Sigmoid colon (tissue), 7 donors: Measurements from ENCODE around the gene KRTAP10-5. TPM values are rescaled to one million over a fixed set of nuclear protein-coding genes. Genes with fewer than 3 reads are reported as not detected.

Source experiments
- DNase-seq: peaks from one replicate; pipeline ENCODE4 v3.0.0-alpha.2; 2019
- H3K27ac ChIP-seq, 4 donors: fragments of 200-600 bp; sonication (generic); one replicate each; pipeline ENCODE4 v1.5.1; 2016 to 2019; ENCODE audit warnings: mild to moderate bottlenecking in 1 of 4
- H3K27me3 ChIP-seq, 3 donors: fragments of 200-600 bp; sonication (generic); one replicate each; pipeline ENCODE4 v1.5.1; 2019; ENCODE audit warnings: mild to moderate bottlenecking in 1 of 3
- H3K36me3 ChIP-seq, 4 donors: fragments of 200-600 bp; sonication (generic); one replicate each; pipeline ENCODE4 v1.5.1; 2016 to 2019
- H3K4me1 ChIP-seq, 4 donors: fragments of 200-600 bp; sonication (generic); one replicate each; pipeline ENCODE4 v1.5.1; 2017 to 2019
- H3K4me3 ChIP-seq, 4 donors: fragments of 200-600 bp; sonication (generic); one replicate each; pipeline ENCODE4 v1.5.1; 2017 to 2019; ENCODE audit warnings: mild to moderate bottlenecking in 2 of 4, moderate library complexity in 1 of 4
- H3K9me3 ChIP-seq, 4 donors: fragments of 200-600 bp in 3 of 4; sonication (generic) in 3 of 4; one replicate each; pipeline versions ENCODE4 v1.5.1 to v1.6.1; 2013 to 2019
- EP300 ChIP-seq, 4 donors: sonication (generic); formaldehyde crosslinking; IDR thresholded peaks; one replicate each; pipeline ENCODE4 v1.6.1; 2017; ENCODE audit warnings: antibody characterized with exemption in 4 of 4
- POLR2A ChIP-seq, 2 donors: fragments of 450-650 bp; IDR thresholded peaks; one replicate each; pipeline ENCODE4 v1.6.1; 2016; ENCODE audit warnings: antibody characterized with exemption in 2 of 2, mild to moderate bottlenecking in 2 of 2, moderate library complexity in 2 of 2
- POLR2AphosphoS5 ChIP-seq, 4 donors: sonication (generic); formaldehyde crosslinking; IDR thresholded peaks; one replicate each; pipeline ENCODE4 v1.6.1; 2017; ENCODE audit warnings: antibody characterized with exemption in 4 of 4
- WGBS, 2 donors: extraction: QIAGEN DNeasy Blood & Tissue Kit; methylation state at CpG; one replicate each; pipeline ENCODE4 v1.1.7; 2013; 5-methylcytosine and 5-hydroxymethylcytosine counted together
- intact Hi-C: fragments of 100-400 bp; cut with DNase I; formaldehyde crosslinking; loops from one replicate; pipeline ENCODE4 v1.15.1; 2023
- polyA plus RNA-seq, 3 donors: library from polyadenylated mRNA; stranded (reverse); fragments of 200-250 nt; gene quantifications; one replicate each; pipeline ENCODE4 v1.2.3, GENCODE V29; 2013
- total RNA-seq, 4 donors: library from RNA; depleted of rRNA; stranded (reverse); fragments of >200 nt; gene quantifications; one replicate each; pipeline ENCODE4 v1.1.0, GENCODE V29; 2016
- TF ChIP-seq, protein P1 (sequence below), 4 experiments: fragments of 450-650 bp in 3 of 4; fragments of 200-600 bp in 1 of 4; IDR thresholded peaks; one replicate each; pipeline ENCODE4 v1.5.1; 2016 to 2019; ENCODE audit warnings: antibody characterized with exemption in 4 of 4, mild to moderate bottlenecking in 3 of 4, moderate library complexity in 2 of 4
- donor health status: healthy with polysubstance abuse.
- donor health status: Bipolar disorder and iron deficiency.
- donor health status: healthy.

KRTAP10-5 gene
- total and polyA plus RNA-seq, 7 donors: not detected

DNA sequence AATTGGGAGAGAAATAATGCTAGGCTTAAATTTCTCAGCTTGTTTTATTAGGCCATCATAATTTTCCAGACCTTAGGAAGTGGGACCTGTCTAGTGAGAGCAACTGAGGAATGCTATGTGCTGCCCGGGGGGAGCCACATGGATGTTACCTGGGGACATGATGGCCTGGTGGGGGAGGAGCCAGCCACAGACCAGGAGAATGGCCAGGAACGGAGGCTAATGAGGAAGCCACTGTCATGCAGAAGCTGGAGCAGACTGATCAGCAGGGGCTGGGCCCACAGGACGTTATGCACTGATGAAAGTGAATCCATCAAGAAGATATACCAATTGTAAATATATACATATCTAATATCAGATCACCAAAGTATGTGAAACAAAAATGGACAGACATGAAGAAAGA, 35.8 kb downstream of the KRTAP10-5 start:
- intact Hi-C loops: no loop called here
- no peak for DNase-seq
- peaks cover 0 to 17% (median 3%) of the 10 kb centered on the region in 4 donors for H3K9me3 ChIP-seq
- peaks cover 0 to 7% (median 4%) of the 10 kb centered on the region in 4 donors for H3K4me1 ChIP-seq
- H3K4me3 ChIP-seq: no peak overlapping the region
- H3K27me3 ChIP-seq: peaks cover 0 to 13% (median 0%) of the 10 kb centered on the region in 3 donors
- WGBS, 2 donors: 74 to 76% methylated on average over 3 of the region's 3 CpGs
- TF ChIP-seq POLR2A (IDR thresholded peaks at IDR 0.05) (no peak), POLR2AphosphoS5 (IDR thresholded peaks at IDR 0.05) (no peak), EP300 (IDR thresholded peaks at IDR 0.05) (no peak)
- TF ChIP-seq, protein P1, sequence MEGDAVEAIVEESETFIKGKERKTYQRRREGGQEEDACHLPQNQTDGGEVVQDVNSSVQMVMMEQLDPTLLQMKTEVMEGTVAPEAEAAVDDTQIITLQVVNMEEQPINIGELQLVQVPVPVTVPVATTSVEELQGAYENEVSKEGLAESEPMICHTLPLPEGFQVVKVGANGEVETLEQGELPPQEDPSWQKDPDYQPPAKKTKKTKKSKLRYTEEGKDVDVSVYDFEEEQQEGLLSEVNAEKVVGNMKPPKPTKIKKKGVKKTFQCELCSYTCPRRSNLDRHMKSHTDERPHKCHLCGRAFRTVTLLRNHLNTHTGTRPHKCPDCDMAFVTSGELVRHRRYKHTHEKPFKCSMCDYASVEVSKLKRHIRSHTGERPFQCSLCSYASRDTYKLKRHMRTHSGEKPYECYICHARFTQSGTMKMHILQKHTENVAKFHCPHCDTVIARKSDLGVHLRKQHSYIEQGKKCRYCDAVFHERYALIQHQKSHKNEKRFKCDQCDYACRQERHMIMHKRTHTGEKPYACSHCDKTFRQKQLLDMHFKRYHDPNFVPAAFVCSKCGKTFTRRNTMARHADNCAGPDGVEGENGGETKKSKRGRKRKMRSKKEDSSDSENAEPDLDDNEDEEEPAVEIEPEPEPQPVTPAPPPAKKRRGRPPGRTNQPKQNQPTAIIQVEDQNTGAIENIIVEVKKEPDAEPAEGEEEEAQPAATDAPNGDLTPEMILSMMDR (IDR thresholded peaks at IDR 0.05): no peak
- H3K27ac ChIP-seq: no peak overlapping the region
- H3K36me3 ChIP-seq: no peaks in the 10 kb centered on the region

DNA sequence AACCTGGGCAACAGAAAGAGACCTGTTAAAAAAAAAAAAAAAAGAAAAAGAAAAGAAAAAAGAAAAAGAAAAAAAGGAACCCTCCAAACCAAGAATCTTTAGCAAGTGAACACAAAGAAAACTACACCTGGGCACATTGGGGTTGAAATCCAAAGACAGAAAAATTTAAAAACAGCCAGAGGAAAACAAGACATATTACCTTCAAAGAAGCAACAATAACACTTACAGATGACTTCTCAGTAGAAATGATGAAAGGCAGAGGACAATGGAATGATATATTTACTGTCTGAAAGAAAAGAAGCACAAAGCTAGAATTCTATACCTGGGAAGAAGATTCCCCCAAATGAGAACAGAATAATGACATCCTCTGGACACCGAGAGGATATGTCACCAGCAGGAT, 37.7 kb downstream of the KRTAP10-5 start:
- Histone ChIP-seq H3K27me3 (peaks cover 0 to 10% (median 0%) of the 10 kb centered on the region in 3 donors), H3K9me3 (peaks cover 0 to 17% (median 3%) of the 10 kb centered on the region in 4 donors), H3K27ac (no peak overlapping the region), H3K4me3 (no peak overlapping the region), H3K4me1 (no peaks in the 10 kb centered on the region), H3K36me3 (no peaks in the 10 kb centered on the region)
- no peak for DNase-seq
- intact Hi-C loops: no loop called here
- TF ChIP-seq POLR2A (IDR thresholded peaks at IDR 0.05): no peak
- TF ChIP-seq EP300 (IDR thresholded peaks at IDR 0.05): no peak
- TF ChIP-seq POLR2AphosphoS5 (IDR thresholded peaks at IDR 0.05): no peak
- TF ChIP-seq, protein P1 (IDR thresholded peaks at IDR 0.05): no peak
- 89% methylated on average over 1 of the region's 1 CpG for WGBS, 2 donors

DNA sequence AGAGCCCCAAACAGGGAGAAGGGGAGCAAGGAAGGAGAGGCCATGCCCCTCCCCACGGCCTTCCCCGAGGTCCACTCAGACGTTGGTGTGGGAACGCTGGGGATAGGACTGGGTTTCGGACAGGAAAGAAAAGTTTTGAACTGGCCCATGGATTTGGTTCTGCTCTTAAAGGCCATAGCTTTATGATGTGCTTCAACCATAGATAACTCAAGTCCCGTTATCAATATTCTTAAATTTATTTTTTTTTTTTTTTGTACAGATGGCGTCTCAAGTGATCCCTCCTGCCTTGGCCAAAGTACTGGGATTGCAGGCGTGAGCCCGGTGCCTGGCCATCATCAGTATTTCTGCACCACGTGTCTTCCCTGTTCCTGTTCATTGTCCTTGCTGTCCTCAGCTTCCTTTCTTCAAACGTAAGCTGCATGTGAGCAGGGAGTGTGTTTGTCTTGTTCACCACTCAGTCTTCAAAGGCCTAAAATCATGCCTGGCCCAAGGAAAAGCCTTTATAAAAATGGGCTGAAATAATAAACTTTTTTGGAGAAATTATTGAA, 39.6 kb downstream of the KRTAP10-5 start:
- WGBS, 2 donors: 82 to 84% methylated on average over 11 of the region's 11 CpGs
- Histone ChIP-seq H3K36me3 (no peaks in the 10 kb centered on the region), H3K9me3 (peaks cover 0 to 11% (median 3%) of the 10 kb centered on the region in 4 donors), H3K4me1 (no peaks in the 10 kb centered on the region), H3K4me3 (no peak overlapping the region), H3K27ac (no peak overlapping the region), H3K27me3 (peaks cover 0 to 10% (median 0%) of the 10 kb centered on the region in 3 donors)
- intact Hi-C loops: no loop called here
- TF ChIP-seq EP300 (IDR thresholded peaks at IDR 0.05) (no peak), POLR2A (IDR thresholded peaks at IDR 0.05) (no peak), POLR2AphosphoS5 (IDR thresholded peaks at IDR 0.05) (no peak)
- TF ChIP-seq, protein P1 (IDR thresholded peaks at IDR 0.05): no peak
- DNase-seq: no peak

DNA sequence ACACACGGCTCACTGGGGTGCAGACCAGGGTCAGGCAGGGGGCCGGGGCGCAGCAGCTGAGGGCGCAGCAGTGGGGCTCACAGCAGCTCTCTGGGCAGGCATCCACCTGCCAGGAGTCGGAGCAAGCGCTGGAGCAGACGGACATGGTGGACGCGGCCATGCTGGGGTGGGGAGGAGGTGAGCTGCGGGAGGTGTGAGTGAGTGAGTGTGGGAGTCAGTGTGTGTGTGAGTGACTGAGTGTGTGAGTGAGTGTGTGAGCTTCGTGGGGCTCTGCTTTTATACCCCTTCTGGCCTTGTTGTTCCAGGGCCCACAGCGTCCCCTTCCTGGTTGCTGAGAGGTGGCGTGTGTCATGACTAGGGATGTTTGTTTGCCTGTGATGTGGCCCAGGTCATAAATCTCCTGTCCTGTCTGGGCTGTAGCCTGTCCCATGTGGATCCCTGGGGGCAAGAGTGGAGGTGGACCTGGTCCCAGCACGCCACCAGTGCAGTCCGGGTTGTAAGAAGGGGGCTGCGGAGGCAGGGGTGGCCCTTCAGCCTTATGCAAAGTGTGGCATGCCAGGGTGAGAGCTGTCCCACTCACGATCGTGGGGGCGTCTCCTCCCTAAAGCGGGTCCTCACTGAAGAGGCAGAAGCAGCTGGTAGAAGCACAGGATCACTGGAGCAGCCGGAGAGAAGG, 40.3 kb downstream of the KRTAP10-5 start, which contains the start of gene KRTAP10-1:
Gene KRTAP10-1, minus strand, starts transcription at position 205 of the 676 bp plus-strand sequence. Its CDS starts 45 bp downstream, at position 160.
- DNase-seq: peak; percentile 39
- Histone ChIP-seq H3K36me3 (no peaks in the 10 kb centered on the region), H3K27ac (no peak within 1 kb of the TSS), H3K9me3 (peaks cover 0 to 11% (median 3%) of the 10 kb centered on the region in 4 donors), H3K4me1 (no peaks in the 10 kb centered on the region), H3K4me3 (no peak within 1 kb of the TSS), H3K27me3 (peaks cover 0 to 10% (median 0%) of the 10 kb centered on the region in 3 donors)
- TF ChIP-seq, protein P1 (IDR thresholded peaks at IDR 0.05): no peak
- TF ChIP-seq POLR2A (IDR thresholded peaks at IDR 0.05) (no peak), POLR2AphosphoS5 (IDR thresholded peaks at IDR 0.05) (no peak), EP300 (IDR thresholded peaks at IDR 0.05) (no peak)
- intact Hi-C loops: no loop called here
- WGBS, 2 donors: 63 to 69% methylated on average over 21 of the region's 21 CpGs
